DMS79 (cell line): ENCODE data around the gene ASTN2.

Experiments used
- DNase-seq: peaks from one replicate; lab custom pipeline; 2025; lab: John Stamatoyannopoulos, UW

Gene ASTN2

GRCh38 chr9:117415358-117415914, 579 bp upstream of the ASTN2 start:
- no peak for DNase-seq

- DNase-seq = no peak
Measured at GRCh38 chr9:117414220-117414905, 494 bp downstream of the ASTN2 start.

- DNase-seq = peak; percentile 62
Measured at GRCh38 chr9:117413346-117414219, 1.3 kb downstream of the ASTN2 start.

- DNase-seq = no peak
Measured at GRCh38 chr9:117412841-117413240, 2.0 kb downstream of the ASTN2 start.

DNA sequence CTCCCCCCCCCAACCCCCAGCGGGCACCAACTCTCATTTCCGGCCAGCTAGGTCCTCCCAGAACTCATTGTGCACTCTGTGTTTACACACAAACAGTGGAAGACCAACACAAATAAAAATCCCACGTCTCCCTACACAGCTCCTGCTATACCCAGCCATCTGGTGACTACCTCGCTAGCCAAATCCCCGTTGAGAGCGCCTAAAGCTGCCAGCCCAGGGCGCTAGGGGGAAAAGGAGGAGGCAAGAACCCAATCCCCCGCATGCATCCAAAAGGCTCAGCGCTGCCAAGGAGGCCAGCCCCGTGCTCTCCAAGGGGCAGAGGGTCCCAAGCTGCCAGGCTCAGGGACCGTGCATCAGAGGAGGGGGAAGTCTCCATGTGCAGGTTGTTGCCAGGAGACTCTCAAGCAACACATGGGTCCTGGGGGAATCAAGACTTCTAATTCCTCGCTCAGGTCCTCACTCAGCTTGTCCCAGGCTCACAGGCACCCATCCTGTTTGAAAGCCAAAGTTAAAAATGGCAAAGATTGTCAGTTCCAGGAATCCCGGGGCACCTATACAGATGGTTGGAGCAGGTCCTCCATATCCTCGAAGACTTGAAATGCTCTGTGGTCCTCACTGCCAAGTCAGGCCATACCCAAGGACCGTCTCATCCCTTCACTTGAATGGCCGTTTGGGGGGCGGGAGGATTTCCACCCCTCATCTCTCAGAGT, 2.7 kb downstream of the ASTN2 start:
- DNase-seq = no peak

- DNase-seq = peak; percentile 41
Measured at GRCh38 chr9:117411547-117411946, 3.3 kb downstream of the ASTN2 start.

- no peak for DNase-seq
Measured at GRCh38 chr9:117409321-117409720, 5.5 kb downstream of the ASTN2 start.

- no peak for DNase-seq
Measured at GRCh38 chr9:117407436-117408022, 7.3 kb downstream of the ASTN2 start.

GRCh38 chr9:117405950-117406705, 8.7 kb downstream of the ASTN2 start:
- no peak for DNase-seq

GRCh38 chr9:117403848-117404247, 11.0 kb downstream of the ASTN2 start:
- peak; percentile 90 for DNase-seq

DNA sequence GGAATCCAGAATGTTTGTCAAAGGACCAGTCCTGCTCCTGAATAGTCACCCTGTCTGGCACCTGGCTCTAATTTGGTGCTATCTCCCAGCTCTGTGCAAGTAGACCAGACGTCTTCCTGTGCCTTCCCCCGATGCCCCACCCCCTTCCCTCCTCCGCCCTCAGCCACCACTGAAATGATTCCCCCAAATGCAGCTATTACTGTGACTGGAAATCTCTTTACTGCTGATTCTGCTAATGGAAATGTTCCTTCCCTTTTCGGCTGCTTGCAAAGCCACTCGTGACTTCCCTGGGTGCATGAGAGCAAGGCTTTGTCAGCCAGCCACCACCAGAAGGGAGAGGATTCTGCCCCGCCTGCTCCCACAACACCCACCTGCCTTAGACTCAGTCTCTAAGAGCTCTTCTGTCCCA, 11.4 kb downstream of the ASTN2 start:
- DNase-seq = peak; percentile 90

DNA sequence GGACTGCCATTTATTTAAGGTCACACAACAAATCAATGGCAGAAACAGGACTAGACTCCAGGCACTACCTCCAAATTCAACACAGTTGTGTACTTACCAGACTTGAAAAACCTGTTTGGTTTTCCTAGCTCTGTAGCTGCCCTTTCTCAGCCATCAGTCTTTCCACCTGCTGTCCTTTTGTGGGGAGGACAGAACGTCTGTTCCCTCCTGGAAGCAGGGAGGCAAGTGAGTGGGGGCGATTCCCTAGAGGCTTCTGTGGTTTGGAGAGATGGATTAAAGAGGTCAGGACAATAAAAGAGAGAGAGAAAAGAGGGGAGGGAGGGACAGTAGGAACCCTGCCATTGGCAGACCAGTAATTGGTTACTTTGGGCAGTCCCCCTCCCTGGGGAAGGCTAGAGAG, 14.7 kb downstream of the ASTN2 start:
- peak; percentile 96 for DNase-seq

GRCh38 chr9:117395151-117395650, 19.7 kb downstream of the ASTN2 start:
- no peak for DNase-seq

DNA sequence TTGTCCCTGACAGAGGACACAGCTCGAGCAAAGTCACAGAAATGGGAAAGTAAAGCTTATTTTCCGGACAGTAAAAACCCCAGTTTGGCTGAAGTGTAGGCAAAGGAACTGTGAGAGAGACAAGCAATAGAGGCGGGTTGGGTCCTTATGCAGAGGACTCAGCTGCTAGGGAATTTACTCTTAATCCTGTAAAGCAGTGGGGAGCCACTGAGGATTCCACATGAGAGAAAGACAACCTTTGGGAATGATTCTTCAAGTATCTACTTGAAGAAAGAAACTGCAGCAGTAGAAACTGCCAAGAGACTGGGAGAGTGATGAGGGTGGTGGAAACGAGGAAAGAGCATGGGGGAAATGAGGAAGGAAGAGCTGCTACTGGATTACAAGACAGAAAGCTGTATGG, 20.2 kb downstream of the ASTN2 start:
- no peak for DNase-seq

- no peak for DNase-seq
Measured at GRCh38 chr9:117392992-117393391, 21.9 kb downstream of the ASTN2 start.

DNA sequence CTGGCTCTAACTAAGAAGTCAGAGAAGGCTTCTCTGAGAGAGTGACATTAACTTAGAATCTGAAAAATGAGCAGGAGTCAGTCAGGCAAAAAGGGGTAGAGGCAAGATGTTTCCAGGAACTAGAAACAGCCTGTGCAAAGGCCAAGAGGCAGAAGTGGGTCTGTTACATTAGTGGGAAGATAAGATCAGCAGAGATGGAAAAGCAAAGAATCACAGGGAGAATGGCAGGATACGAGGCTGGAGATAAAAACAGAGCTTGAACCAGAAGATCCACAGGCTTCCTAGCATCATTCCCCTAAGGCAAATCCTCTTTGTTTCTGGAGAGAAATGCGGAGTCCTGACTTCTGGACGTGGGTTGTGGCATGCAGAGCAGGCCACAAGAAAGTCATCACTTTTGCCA, 27.4 kb downstream of the ASTN2 start:
- DNase-seq = no peak

GRCh38 chr9:117379341-117379740, 35.5 kb downstream of the ASTN2 start:
- no peak for DNase-seq

- no peak for DNase-seq
Measured at GRCh38 chr9:117377046-117377445, 37.8 kb downstream of the ASTN2 start.

- DNase-seq = no peak
Measured at GRCh38 chr9:117375956-117376355, 38.9 kb downstream of the ASTN2 start.

- no peak for DNase-seq
Measured at GRCh38 chr9:117374076-117374725, 40.7 kb downstream of the ASTN2 start.
